GM12878 (cell line): ENCODE results near the gene AMPD2. TPM values are rescaled to one million over a fixed set of nuclear protein-coding genes. Genes with fewer than 3 reads are reported as not detected.

Experiments used
- ATAC-seq: fragments of 200-7000 bp; cut with Tn5 transposase; 3 replicates; pipeline ENCODE4 v1.9.1; 2020; ENCODE audit warnings: mild to moderate bottlenecking, moderate library complexity
- BruUV-seq: library from RNA; stranded (reverse); fragments of 400-500 nt; replicated peaks from 2 replicates; lab custom pipeline; 2021; lab: Mats Ljungman, UMichigan
- CTCF ChIA-PET: fragments of 300-600 bp; sonication (Branson Sonifier 250); formaldehyde crosslinking; extraction: SDS; loops from one replicate; lab custom pipeline; 2021; ENCODE audit warnings: inconsistent platforms; lab: Yijun Ruan, JAX
- POLR2A ChIA-PET: fragments of 350-600 bp; formaldehyde crosslinking; extraction: SDS; loops from one replicate; lab custom pipeline; 2021; ENCODE audit warnings: inconsistent platforms; lab: Charles Lee
- RAD21 ChIA-PET: fragments of 300-600 bp; sonication (Branson Sonifier 250); formaldehyde crosslinking; loops from one replicate; lab custom pipeline; 2023; ENCODE audit warnings: antibody characterized with exemption; ENCODE audit not compliant: unreplicated experiment; lab: Charles Lee
- SMC1A ChIA-PET: fragments of 300-600 bp; sonication (Branson Sonifier 250); formaldehyde crosslinking; loops from one replicate; lab custom pipeline; 2023; ENCODE audit not compliant: unreplicated experiment, uncharacterized antibody; lab: Charles Lee
- DNase-seq: peaks from one replicate; pipeline ENCODE4 v3.0.0-alpha.2; 2011; ENCODE audit warnings: low read depth, low spot score
- FAIRE-seq: peaks from 3 replicates; lab custom pipeline; 2011; peaks lifted over from hg19 to GRCh38; lab: Jason Lieb, UNC
- H2AFZ ChIP-seq: 2 replicates; pipeline ENCODE4 v1.6.0; 2011; ENCODE audit warnings: low read depth, low read length, control low read depth; ENCODE audit not compliant: control insufficient read depth
- H3K27ac ChIP-seq: 2 replicates; pipeline ENCODE4 v1.5.1; 2011; ENCODE audit warnings: control low read depth; ENCODE audit not compliant: control insufficient read depth, insufficient read depth
- H3K27me3 ChIP-seq, 2 experiments: replicated peaks in 1 of 2; 2 replicates each; pipeline versions ENCODE4 v1.6.0 to v1.6.1; 2011; ENCODE audit warnings: low read length in 1 of 2; ENCODE audit not compliant: control insufficient read depth in 2 of 2, insufficient read depth in 2 of 2
- H3K36me3 ChIP-seq, 2 experiments: 2 replicates each; pipeline ENCODE4 v1.5.1; 2011; ENCODE audit warnings: low read length in 1 of 2; ENCODE audit not compliant: control insufficient read depth in 2 of 2, insufficient read depth in 2 of 2
- H3K4me1 ChIP-seq: 2 replicates; pipeline ENCODE4 v1.6.1; 2011; ENCODE audit warnings: mild to moderate bottlenecking, low read length, moderate library complexity, mixed read lengths; ENCODE audit not compliant: control insufficient read depth, insufficient read depth
- H3K4me2 ChIP-seq: 2 replicates; pipeline ENCODE4 v1.6.0; 2011; ENCODE audit warnings: control low read depth; ENCODE audit not compliant: control insufficient read depth, insufficient read depth
- H3K4me3 ChIP-seq: fragments of 200-600 bp; sonication (generic); 2 replicates; pipeline ENCODE4 v1.5.1; 2016
- H3K79me2 ChIP-seq: 2 replicates; pipeline ENCODE4 v1.6.0; 2011; ENCODE audit warnings: low read length; ENCODE audit not compliant: control insufficient read depth, insufficient read depth
- H3K9ac ChIP-seq: 2 replicates; pipeline ENCODE4 v1.8.0; 2011; ENCODE audit warnings: low read length, control low read depth, mixed read lengths; ENCODE audit not compliant: control insufficient read depth, insufficient read depth
- H3K9me3 ChIP-seq: replicated peaks from 3 replicates; pipeline ENCODE4 v1.5.1; 2011; ENCODE audit warnings: mild to moderate bottlenecking, low read length; ENCODE audit not compliant: control insufficient read depth, insufficient read depth
- H4K20me1 ChIP-seq: 2 replicates; pipeline ENCODE4 v1.6.0; 2011; ENCODE audit not compliant: control insufficient read depth, insufficient read depth
- DPF2 ChIP-seq: fragments of 450-650 bp; IDR thresholded peaks from 2 replicates; pipeline ENCODE4 v1.6.1; 2017; ENCODE audit warnings: mild to moderate bottlenecking
- MEF2B ChIP-seq: fragments of 450-650 bp; IDR thresholded peaks from 2 replicates; pipeline ENCODE4 v1.6.1; 2018; ENCODE audit warnings: mild to moderate bottlenecking, moderate library complexity; ENCODE audit not compliant: partially characterized antibody, poor library complexity, severe bottlenecking
- MYC ChIP-seq: IDR thresholded peaks from 2 replicates; pipeline ENCODE4 v1.6.1; 2011; ENCODE audit warnings: mild to moderate bottlenecking, low read length, moderate library complexity, inconsistent platforms; ENCODE audit not compliant: insufficient read depth, insufficient replicate concordance, insufficient read length, severe bottlenecking
- RCOR1 ChIP-seq: conservative IDR thresholded peaks from 2 replicates; pipeline ENCODE4 v1.6.1; 2012; ENCODE audit warnings: low read depth, low read length, improper control_type of control experiment
- SIX5 ChIP-seq: IDR thresholded peaks from 2 replicates; pipeline ENCODE4 v1.6.1; 2011; ENCODE audit warnings: mild to moderate bottlenecking, low read depth, low read length, moderate library complexity; ENCODE audit not compliant: severe bottlenecking
- TCF12 ChIP-seq: IDR thresholded peaks from 2 replicates; pipeline ENCODE4 v1.6.1; 2011; ENCODE audit warnings: low read depth, mild to moderate bottlenecking, low read length
- YY1 ChIP-seq: IDR thresholded peaks from 2 replicates; pipeline ENCODE4 v1.6.1; 2011; ENCODE audit warnings: low read depth, mild to moderate bottlenecking, low read length
- WGBS: methylation state at CpG from one replicate; pipeline ENCODE4 v1.1.6; 2016; ENCODE audit warnings: low lambda C conversion rate; ENCODE audit not compliant: insufficient replicate concordance, insufficient coverage; ENCODE audit errors: missing lambda C conversion rate; 5-methylcytosine and 5-hydroxymethylcytosine counted together
- in situ Hi-C: fragments of 300-500 bp; cut with MboI; formaldehyde crosslinking; loops from 9 replicates; pipeline ENCODE4 v1.14.3; 2018; ENCODE audit warnings: mixed read lengths
- intact Hi-C: fragments of 100-400 bp; cut with micrococcal nuclease; formaldehyde crosslinking; loops from one replicate; pipeline ENCODE4 v1.14.2; 2022; ENCODE audit not compliant: unreplicated experiment
- polyA plus RNA-seq, 11 experiments: library from polyadenylated mRNA; depleted of rRNA in 4 of 11; unstranded in 6 of 11; stranded (reverse) in 5 of 11; fragments of >200 nt; fragmentation: Nextera tagmentation in 4 of 11; fragmentation: Illumina TruSeq in 1 of 11; extraction: Ambion mirVana in 4 of 11; extraction: Trizol in 1 of 11; gene quantifications; 1 replicate in 1 of 11; 2 replicates in 10 of 11; pipeline versions ENCODE4 v1.2.1 to v1.2.3, GENCODE V29; 2011 to 2016; ENCODE audit warnings: inconsistent platforms in 2 of 11, missing spikeins in 2 of 11, low read depth in 1 of 11
- total RNA-seq, 4 experiments: library from RNA; depleted of rRNA in 3 of 4; stranded (reverse); fragments of >200 nt in 3 of 4; fragmentation: Illumina TruSeq in 1 of 4; extraction: Trizol in 1 of 4; gene quantifications; 2 replicates each; pipeline versions ENCODE4 v1.2.1 to v1.2.3, GENCODE V29; 2013 to 2021
- TF ChIP-seq, protein P1 (sequence below), 3 experiments: IDR thresholded peaks in 2 of 3; conservative IDR thresholded peaks in 1 of 3; 2 replicates each; pipeline ENCODE4 v1.5.1; 2011; ENCODE audit warnings: low read depth in 3 of 3, low read length in 3 of 3, mild to moderate bottlenecking in 3 of 3, control low read depth in 2 of 3, moderate library complexity in 2 of 3, inconsistent platforms in 1 of 3, mixed read lengths in 1 of 3; ENCODE audit not compliant: control insufficient read depth in 2 of 3, insufficient read depth in 1 of 3; ENCODE audit errors: extremely low read depth in 1 of 3
- TF ChIP-seq, protein P2 (sequence below): fragments of 450-650 bp; IDR thresholded peaks from 2 replicates; pipeline ENCODE4 v1.6.1; 2018; ENCODE audit warnings: mild to moderate bottlenecking, low read depth, moderate library complexity; ENCODE audit not compliant: partially characterized antibody
- TF ChIP-seq, protein P3 (sequence below): fragments of 450-650 bp; IDR thresholded peaks from 2 replicates; pipeline ENCODE4 v1.6.1; 2016; ENCODE audit warnings: mild to moderate bottlenecking, moderate library complexity, borderline replicate concordance
- TF ChIP-seq, protein P4 (sequence below): IDR thresholded peaks from 2 replicates; pipeline ENCODE4 v1.6.1; 2012; ENCODE audit warnings: low read depth, low read length, improper control_type of control experiment
- TF ChIP-seq, protein P5 (sequence below): IDR thresholded peaks from 2 replicates; pipeline ENCODE4 v1.6.1; 2011; ENCODE audit warnings: low read depth, low read length, improper control_type of control experiment, borderline replicate concordance

AMPD2 gene
- total and polyA plus RNA-seq, 10 of the 15 experiments (the other 5 are each of a cell fraction or from before 2014, with no cell fraction given): 2.0 to 75.9 (median 31.3) TPM

DNA sequence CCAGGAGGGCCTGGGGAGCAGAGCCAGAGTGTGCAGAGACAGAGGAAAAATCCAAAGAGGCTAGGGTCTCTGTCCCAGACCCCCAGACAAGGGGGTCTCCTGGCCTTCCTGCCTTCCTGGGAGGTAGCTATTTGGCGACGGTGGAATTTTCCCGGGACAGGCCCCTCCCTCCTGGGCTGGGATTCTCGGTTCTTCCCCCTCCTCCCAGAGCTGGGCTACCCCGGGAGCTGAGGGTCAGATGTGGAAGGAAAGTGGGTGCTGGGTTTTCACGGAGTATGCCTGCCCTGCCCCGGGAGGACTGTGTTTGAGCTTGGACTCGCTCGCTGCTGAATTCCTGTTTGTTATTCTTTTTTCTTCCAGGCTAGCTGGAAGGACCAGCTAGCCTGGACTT is 759 bp downstream of the AMPD2 start:
- in situ Hi-C loops: loop anchor here (5.0 kb wide), 2 partner anchors 73 to 133 kb away; partner anchors contain the start of gene GNAI3
- Histone ChIP-seq H3K4me3 (peak overlapping the region; percentile 85), H3K27me3 (no peaks in the 10 kb centered on the region), H3K4me1 (peaks cover 42% of the 10 kb centered on the region), H3K9me3 (no peaks in the 10 kb centered on the region), H3K9ac (peak overlapping the region; percentile 86), H3K79me2 (peaks cover 51% of the 10 kb centered on the region), H4K20me1 (no peaks in the 10 kb centered on the region), H3K27ac (peak overlapping the region; percentile 72), H2AFZ (peak overlapping the region; percentile 83), H3K4me2 (peak overlapping the region; percentile 89), H3K36me3 (no peaks in the 10 kb centered on the region; a peak in 2 of 4 replicates)
- ChIA-PET SMC1A (interaction anchor here (0.7 to 2.7 kb wide), 5 partner anchors 10 to 74 kb away, joined by 3 to 18 read pairs (median 6); partner anchors contain the start of gene GNAI3), CTCF (interaction anchor here (0.6 to 2.4 kb wide), 14 partner anchors 9 to 409 kb away, joined by 3 to 16 read pairs (median 5); partner anchors contain the start of genes AHCYL1, GNAI3 and SARS1), RAD21 (interaction anchor here (0.6 to 2.3 kb wide), 7 partner anchors 10 to 410 kb away, joined by 3 to 10 read pairs (median 3); no protein-coding TSS in a partner anchor), POLR2A (interaction anchor here (0.8 to 3.4 kb wide), 4 partner anchors 19 to 138 kb away, joined by 3 to 34 read pairs (median 8); partner anchors contain the start of gene GNAI3)
- intact Hi-C loops: loop anchor here (5.0 kb wide), 1 partner anchor 128 kb away; the partner anchor contains the start of gene CYB561D1
- BruUV-seq: no TSS peak
- TF ChIP-seq, protein P1, sequence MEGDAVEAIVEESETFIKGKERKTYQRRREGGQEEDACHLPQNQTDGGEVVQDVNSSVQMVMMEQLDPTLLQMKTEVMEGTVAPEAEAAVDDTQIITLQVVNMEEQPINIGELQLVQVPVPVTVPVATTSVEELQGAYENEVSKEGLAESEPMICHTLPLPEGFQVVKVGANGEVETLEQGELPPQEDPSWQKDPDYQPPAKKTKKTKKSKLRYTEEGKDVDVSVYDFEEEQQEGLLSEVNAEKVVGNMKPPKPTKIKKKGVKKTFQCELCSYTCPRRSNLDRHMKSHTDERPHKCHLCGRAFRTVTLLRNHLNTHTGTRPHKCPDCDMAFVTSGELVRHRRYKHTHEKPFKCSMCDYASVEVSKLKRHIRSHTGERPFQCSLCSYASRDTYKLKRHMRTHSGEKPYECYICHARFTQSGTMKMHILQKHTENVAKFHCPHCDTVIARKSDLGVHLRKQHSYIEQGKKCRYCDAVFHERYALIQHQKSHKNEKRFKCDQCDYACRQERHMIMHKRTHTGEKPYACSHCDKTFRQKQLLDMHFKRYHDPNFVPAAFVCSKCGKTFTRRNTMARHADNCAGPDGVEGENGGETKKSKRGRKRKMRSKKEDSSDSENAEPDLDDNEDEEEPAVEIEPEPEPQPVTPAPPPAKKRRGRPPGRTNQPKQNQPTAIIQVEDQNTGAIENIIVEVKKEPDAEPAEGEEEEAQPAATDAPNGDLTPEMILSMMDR (IDR thresholded peaks at IDR 0.05 in 2 of 3, conservative IDR thresholded peaks at IDR 0.05 in 1 of 3; ENCODE audit: control insufficient read depth in 2 of 3, extremely low read depth in 1 of 3, insufficient read depth in 1 of 3, low read depth in 3 of 3, low read length in 3 of 3): no peak
- TF ChIP-seq TCF12 (no peak), MEF2B (no peak), MYC (no peak), SIX5 (no peak), YY1 (no peak), RCOR1 (no peak), DPF2 (no peak)
- TF ChIP-seq, protein P2, sequence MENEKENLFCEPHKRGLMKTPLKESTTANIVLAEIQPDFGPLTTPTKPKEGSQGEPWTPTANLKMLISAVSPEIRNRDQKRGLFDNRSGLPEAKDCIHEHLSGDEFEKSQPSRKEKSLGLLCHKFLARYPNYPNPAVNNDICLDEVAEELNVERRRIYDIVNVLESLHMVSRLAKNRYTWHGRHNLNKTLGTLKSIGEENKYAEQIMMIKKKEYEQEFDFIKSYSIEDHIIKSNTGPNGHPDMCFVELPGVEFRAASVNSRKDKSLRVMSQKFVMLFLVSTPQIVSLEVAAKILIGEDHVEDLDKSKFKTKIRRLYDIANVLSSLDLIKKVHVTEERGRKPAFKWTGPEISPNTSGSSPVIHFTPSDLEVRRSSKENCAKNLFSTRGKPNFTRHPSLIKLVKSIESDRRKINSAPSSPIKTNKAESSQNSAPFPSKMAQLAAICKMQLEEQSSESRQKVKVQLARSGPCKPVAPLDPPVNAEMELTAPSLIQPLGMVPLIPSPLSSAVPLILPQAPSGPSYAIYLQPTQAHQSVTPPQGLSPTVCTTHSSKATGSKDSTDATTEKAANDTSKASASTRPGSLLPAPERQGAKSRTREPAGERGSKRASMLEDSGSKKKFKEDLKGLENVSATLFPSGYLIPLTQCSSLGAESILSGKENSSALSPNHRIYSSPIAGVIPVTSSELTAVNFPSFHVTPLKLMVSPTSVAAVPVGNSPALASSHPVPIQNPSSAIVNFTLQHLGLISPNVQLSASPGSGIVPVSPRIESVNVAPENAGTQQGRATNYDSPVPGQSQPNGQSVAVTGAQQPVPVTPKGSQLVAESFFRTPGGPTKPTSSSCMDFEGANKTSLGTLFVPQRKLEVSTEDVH: no peak
- TF ChIP-seq, protein P3, sequence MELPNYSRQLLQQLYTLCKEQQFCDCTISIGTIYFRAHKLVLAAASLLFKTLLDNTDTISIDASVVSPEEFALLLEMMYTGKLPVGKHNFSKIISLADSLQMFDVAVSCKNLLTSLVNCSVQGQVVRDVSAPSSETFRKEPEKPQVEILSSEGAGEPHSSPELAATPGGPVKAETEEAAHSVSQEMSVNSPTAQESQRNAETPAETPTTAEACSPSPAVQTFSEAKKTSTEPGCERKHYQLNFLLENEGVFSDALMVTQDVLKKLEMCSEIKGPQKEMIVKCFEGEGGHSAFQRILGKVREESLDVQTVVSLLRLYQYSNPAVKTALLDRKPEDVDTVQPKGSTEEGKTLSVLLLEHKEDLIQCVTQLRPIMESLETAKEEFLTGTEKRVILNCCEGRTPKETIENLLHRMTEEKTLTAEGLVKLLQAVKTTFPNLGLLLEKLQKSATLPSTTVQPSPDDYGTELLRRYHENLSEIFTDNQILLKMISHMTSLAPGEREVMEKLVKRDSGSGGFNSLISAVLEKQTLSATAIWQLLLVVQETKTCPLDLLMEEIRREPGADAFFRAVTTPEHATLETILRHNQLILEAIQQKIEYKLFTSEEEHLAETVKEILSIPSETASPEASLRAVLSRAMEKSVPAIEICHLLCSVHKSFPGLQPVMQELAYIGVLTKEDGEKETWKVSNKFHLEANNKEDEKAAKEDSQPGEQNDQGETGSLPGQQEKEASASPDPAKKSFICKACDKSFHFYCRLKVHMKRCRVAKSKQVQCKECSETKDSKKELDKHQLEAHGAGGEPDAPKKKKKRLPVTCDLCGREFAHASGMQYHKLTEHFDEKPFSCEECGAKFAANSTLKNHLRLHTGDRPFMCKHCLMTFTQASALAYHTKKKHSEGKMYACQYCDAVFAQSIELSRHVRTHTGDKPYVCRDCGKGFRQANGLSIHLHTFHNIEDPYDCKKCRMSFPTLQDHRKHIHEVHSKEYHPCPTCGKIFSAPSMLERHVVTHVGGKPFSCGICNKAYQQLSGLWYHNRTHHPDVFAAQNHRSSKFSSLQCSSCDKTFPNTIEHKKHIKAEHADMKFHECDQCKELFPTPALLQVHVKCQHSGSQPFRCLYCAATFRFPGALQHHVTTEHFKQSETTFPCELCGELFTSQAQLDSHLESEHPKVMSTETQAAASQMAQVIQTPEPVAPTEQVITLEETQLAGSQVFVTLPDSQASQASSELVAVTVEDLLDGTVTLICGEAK: no peak
- TF ChIP-seq, protein P4, sequence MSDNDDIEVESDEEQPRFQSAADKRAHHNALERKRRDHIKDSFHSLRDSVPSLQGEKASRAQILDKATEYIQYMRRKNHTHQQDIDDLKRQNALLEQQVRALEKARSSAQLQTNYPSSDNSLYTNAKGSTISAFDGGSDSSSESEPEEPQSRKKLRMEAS: no peak
- TF ChIP-seq, protein P5, sequence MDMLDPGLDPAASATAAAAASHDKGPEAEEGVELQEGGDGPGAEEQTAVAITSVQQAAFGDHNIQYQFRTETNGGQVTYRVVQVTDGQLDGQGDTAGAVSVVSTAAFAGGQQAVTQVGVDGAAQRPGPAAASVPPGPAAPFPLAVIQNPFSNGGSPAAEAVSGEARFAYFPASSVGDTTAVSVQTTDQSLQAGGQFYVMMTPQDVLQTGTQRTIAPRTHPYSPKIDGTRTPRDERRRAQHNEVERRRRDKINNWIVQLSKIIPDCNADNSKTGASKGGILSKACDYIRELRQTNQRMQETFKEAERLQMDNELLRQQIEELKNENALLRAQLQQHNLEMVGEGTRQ: no peak
- WGBS: 0% methylated on average over 8 of the region's 9 CpGs
- FAIRE-seq (no peak), DNase-seq (no peak), ATAC-seq (no peak)
